ENCODE data around the gene COL7A1. TPM values are rescaled to one million over a fixed set of nuclear protein-coding genes. Genes with fewer than 3 reads are reported as not detected.

Gene COL7A1
- total RNA-seq, 1 experiment from 2014 or later = 22.9 TPM

GRCh38 chr3:48565591-48566400 lies 29.3 kb downstream of the COL7A1 start:
- no peak overlapping the region for H2BK12ac ChIP-seq (ENCODE audit: insufficient read length, low read depth, low read length)
- no peaks in the 10 kb centered on the region for H3K27me3 ChIP-seq (ENCODE audit: insufficient read depth, low read length)
- H3K14ac ChIP-seq (ENCODE audit: insufficient read depth, low read length) = no peak overlapping the region
- H3K56ac ChIP-seq (ENCODE audit: insufficient read length, low read depth, low read length) = no peak overlapping the region
- no peak overlapping the region for H4K8ac ChIP-seq (replicated peaks; ENCODE audit: insufficient read length, low read depth, low read length)
- no peaks in the 10 kb centered on the region for H3K23me2 ChIP-seq (ENCODE audit: insufficient read length, low read depth, low read length, poor library complexity, severe bottlenecking)
- Mint-ChIP-seq H3K27ac (peak overlapping the region in 1 of 3 experiments; percentile 0; a peak in 3 of 7 replicates), H3K4me3 (no peak overlapping the region), H3K9me3 (no peaks in the 10 kb centered on the region; a peak in 1 of 5 replicates), H3K36me3 (ENCODE audit: insufficient read depth in 1 of 3, low read depth in 3 of 3) (peaks cover 0 to 18% (median 0%) of the 10 kb centered on the region in 3 experiments; a peak in 3 of 7 replicates), H3K27me3 (ENCODE audit: low read depth) (peaks cover 2% of the 10 kb centered on the region; the same call in 1 of the 2 replicates), H3K4me1 (peaks cover 22 to 24% of the 10 kb centered on the region in 2 experiments)
- no peaks in the 10 kb centered on the region for H3K79me2 ChIP-seq (ENCODE audit: insufficient read depth, low read length)
- no peak overlapping the region for H3T11ph ChIP-seq (ENCODE audit: low read length)
- no peak overlapping the region for H2BK15ac ChIP-seq (ENCODE audit: low read depth, low read length)
- no peak overlapping the region for H2BK5ac ChIP-seq (ENCODE audit: insufficient read length, low read length)
- no peaks in the 10 kb centered on the region for H4K20me1 ChIP-seq (ENCODE audit: control insufficient read depth, insufficient read depth, insufficient read length)
- no peak overlapping the region for H3K27ac ChIP-seq (ENCODE audit: insufficient read length, low read depth, low read length)
- H4K91ac ChIP-seq (ENCODE audit: insufficient read length, low read depth, low read length) = no peak overlapping the region
- TF ChIP-seq CTCF (conservative IDR thresholded peaks at IDR 0.05) = no peak
- H2BK120ac ChIP-seq (ENCODE audit: low read depth, low read length, poor library complexity, severe bottlenecking) = no peak overlapping the region
- no peak overlapping the region for H3K4me2 ChIP-seq (ENCODE audit: insufficient read depth, insufficient read length, low read length)
- no peak overlapping the region for H2AFZ ChIP-seq (ENCODE audit: low read length)
- H4K5ac ChIP-seq (ENCODE audit: insufficient read length, low read depth, low read length) = no peak overlapping the region
- H2BK20ac ChIP-seq (ENCODE audit: low read depth, low read length, poor library complexity, severe bottlenecking) = no peak overlapping the region
- no peaks in the 10 kb centered on the region for H3K9me3 ChIP-seq (ENCODE audit: control insufficient read depth, low read depth, low read length)
- no peak overlapping the region for H3K4ac ChIP-seq (ENCODE audit: low read depth, low read length)
- H3K9ac ChIP-seq (ENCODE audit: extremely low read depth, insufficient read length, low read length) = no peak overlapping the region
- H3K79me1 ChIP-seq (ENCODE audit: insufficient read depth, low read depth, low read length, poor library complexity, severe bottlenecking) = no peaks in the 10 kb centered on the region
- peaks cover 2% of the 10 kb centered on the region; the same call in 1 of the 2 replicates for H3K4me1 ChIP-seq (ENCODE audit: insufficient read depth, low read length)
- H2AK5ac ChIP-seq (ENCODE audit: insufficient read length, low read length) = no peak overlapping the region
- no peak overlapping the region for H3K23ac ChIP-seq (ENCODE audit: insufficient read length, low read depth, low read length)
- DNase-seq = no peak
- no CpG with 5 or more reads among the region's 7 CpGs for WGBS (ENCODE audit: extremely low coverage, insufficient read length, low lambda C conversion rate)
- H3K18ac ChIP-seq (ENCODE audit: insufficient read length, low read depth, low read length) = no peak overlapping the region

Measured in H9 (cell line).